GM13977 (cell line): ENCODE data around the gene MX2.

ENCODE experiments used
- DNase-seq: peaks from one replicate; pipeline ENCODE4 v3.0.0; 2012; ENCODE audit warnings: low spot score
- in situ Hi-C: fragments of 300-500 bp; cut with MboI; formaldehyde crosslinking; loops from one replicate; pipeline ENCODE4 v1.12.0; 2022; ENCODE audit warnings: low sequenced_read_pairs, low pct_unique_long_range_greater_than_20kb, mixed read lengths, inconsistent platforms; ENCODE audit not compliant: unreplicated experiment
- TF ChIP-seq, protein P1 (sequence below): IDR thresholded peaks from 2 replicates; pipeline ENCODE4 v1.5.1; 2012; ENCODE audit warnings: mild to moderate bottlenecking, control low read depth; ENCODE audit not compliant: insufficient read depth; ENCODE audit errors: extremely low read depth, missing control alignments

MX2 gene

DNA sequence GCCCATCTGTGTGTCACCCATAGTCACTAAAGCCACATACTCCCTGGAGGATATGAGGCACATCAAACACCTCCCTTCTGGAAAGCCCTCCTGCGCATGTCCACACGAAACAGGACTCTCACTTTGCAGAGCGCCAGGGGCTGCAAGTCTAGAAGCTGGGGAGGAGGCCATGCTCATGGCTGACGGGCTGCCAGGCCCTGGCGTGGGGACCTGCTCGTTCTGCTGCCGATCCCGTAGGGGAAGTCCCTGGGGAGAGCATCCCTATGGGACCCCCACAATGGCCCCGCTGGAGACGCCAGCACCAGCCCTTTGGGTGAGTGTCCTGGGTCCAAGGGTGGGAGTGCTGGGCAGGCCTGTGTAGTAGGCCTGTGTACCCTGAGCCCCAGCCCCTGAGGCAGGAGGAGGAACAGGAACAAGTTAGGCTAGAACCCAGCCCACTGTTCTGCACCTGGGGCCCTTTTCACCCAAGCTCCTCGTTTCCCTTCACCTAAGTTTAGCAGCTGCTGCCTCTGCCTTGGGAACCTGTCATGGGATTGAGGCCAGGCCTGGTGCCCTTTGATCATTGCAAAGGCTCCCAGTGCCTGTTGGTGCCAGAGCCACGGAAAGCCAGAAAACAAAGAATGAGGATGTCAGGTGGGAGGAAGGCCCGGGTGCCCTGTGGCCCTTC lies 35.3 kb upstream of the MX2 start:
- in situ Hi-C loops: no loop called here
- TF ChIP-seq, protein P1, sequence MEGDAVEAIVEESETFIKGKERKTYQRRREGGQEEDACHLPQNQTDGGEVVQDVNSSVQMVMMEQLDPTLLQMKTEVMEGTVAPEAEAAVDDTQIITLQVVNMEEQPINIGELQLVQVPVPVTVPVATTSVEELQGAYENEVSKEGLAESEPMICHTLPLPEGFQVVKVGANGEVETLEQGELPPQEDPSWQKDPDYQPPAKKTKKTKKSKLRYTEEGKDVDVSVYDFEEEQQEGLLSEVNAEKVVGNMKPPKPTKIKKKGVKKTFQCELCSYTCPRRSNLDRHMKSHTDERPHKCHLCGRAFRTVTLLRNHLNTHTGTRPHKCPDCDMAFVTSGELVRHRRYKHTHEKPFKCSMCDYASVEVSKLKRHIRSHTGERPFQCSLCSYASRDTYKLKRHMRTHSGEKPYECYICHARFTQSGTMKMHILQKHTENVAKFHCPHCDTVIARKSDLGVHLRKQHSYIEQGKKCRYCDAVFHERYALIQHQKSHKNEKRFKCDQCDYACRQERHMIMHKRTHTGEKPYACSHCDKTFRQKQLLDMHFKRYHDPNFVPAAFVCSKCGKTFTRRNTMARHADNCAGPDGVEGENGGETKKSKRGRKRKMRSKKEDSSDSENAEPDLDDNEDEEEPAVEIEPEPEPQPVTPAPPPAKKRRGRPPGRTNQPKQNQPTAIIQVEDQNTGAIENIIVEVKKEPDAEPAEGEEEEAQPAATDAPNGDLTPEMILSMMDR: no peak
- DNase-seq: no peak

DNA sequence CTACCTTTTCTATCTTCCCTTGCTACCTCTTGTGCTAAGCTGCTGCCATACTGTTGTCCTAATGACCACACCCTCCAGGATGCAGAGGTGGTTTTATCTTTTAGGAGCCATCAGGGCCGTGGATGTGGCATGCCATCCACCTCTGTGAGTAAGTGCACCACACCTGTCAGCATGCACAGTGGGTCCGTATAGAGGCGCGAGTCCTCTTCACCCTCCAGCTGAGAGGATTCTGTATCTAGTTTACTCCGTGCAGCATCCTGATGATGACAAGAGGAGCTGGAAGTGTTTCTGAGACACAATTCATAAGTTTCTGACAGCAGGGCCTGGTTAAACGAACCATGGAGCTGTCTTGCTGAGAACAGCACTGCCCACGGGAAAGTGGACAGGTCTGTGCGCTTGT lies 34.1 kb upstream of the MX2 start:
- DNase-seq: no peak
- TF ChIP-seq, protein P1: no peak
- in situ Hi-C loops: no loop called here

GRCh38 chr21:41328660-41329607 lies 32.9 kb upstream of the MX2 start:
- in situ Hi-C loops: no loop called here
- DNase-seq: no peak

DNA sequence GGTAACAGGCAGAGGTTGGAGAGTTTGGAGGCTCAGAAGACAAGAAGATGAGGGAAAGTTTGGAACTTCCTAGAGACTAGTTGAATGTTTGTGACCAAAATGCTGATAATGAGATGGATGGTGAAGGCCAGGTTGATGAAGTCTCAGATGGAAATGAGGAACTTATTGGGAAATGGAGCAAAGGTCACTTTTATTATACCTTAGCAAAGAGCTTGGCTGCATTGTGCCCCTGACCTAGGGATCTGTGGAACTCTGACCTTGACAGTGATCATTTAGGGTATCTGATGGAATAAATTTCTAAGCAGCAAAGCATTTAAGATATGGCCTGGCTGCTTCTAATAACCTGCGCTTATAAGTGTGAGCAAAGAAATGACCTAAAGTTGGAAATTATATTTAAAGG lies 28.1 kb upstream of the MX2 start:
- DNase-seq: no peak
- in situ Hi-C loops: no loop called here
- TF ChIP-seq, protein P1: no peak

More at GRCh38 chr21:41328660-41329607, 32.9 kb upstream of the MX2 start:
- TF ChIP-seq, protein P1: no peak

DNA sequence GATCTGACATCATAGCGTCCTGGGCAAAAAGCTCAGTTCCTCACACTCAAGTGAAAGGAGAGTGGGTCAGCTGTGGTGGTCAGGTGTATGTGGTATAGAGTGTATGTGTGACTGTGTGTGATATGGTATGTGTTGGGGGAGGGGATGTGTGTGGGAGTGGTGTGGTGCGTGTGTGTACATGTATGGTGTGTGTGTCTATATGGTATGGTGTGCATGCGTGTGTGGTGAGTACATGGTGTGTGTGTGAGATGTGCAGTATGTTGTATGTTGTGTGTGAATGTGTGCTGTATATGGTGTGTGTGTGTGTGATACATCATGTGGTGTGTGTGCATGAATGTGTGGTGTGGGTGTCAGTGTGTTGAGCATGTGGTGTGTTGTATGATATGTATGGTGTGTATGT lies 24.3 kb upstream of the MX2 start:
- in situ Hi-C loops: no loop called here
- TF ChIP-seq, protein P1: no peak
- no peak for DNase-seq

GRCh38 chr21:41338455-41338854 lies 23.4 kb upstream of the MX2 start:
- DNase-seq: no peak
- in situ Hi-C loops: no loop called here

More at GRCh38 chr21:41338455-41338854, 23.4 kb upstream of the MX2 start:
- TF ChIP-seq, protein P1: no peak
